Measurements from ENCODE around the gene MCRS1. TPM values are rescaled to one million over a fixed set of nuclear protein-coding genes. Genes with fewer than 3 reads are reported as not detected.

MCRS1 gene
- total and polyA plus RNA-seq, 2 experiments from 2014 or later, result 105 to 139 TPM

- peaks cover 15% of the 10 kb centered on the region for H3K27me3 Mint-ChIP-seq (ENCODE audit: insufficient read depth, low read depth, poor library complexity)
- no peaks in the 10 kb centered on the region for H3K4me1 Mint-ChIP-seq
- Histone ChIP-seq H3K4me2 (no peak overlapping the region), H4K20me1 (replicated peaks; ENCODE audit: insufficient read depth) (no peaks in the 10 kb centered on the region), H3K79me2 (replicated peaks; ENCODE audit: insufficient read depth) (no peaks in the 10 kb centered on the region), H3K36me3 (ENCODE audit: insufficient read depth) (peaks cover 7% of the 10 kb centered on the region; the same call in 1 of the 2 replicates), H3K27ac (ENCODE audit: low read depth) (no peak overlapping the region), H3K27me3 (ENCODE audit: insufficient read depth) (peaks cover 23% of the 10 kb centered on the region; the same call in 1 of the 2 replicates), H3K4me3 (no peak overlapping the region), H3F3A (replicated peaks; ENCODE audit: low read depth) (no peaks in the 10 kb centered on the region), H3K4me1 (ENCODE audit: insufficient read depth) (no peaks in the 10 kb centered on the region), H3K9me2 (ENCODE audit: insufficient read depth) (no peaks in the 10 kb centered on the region), H2AFZ (no peak overlapping the region)
- no peak for ATAC-seq
- no peak overlapping the region for H3K27ac Mint-ChIP-seq
- peaks cover 26% of the 10 kb centered on the region for H3K36me3 Mint-ChIP-seq (ENCODE audit: low read depth)
- no peak overlapping the region for H3K4me3 Mint-ChIP-seq
- no peaks in the 10 kb centered on the region for H3K9me3 Mint-ChIP-seq
- TF ChIP-seq NANOG (IDR thresholded peaks at IDR 0.05; ENCODE audit: borderline replicate concordance) (no peak), ZNF331 (CRISPR knock-in tag; IDR thresholded peaks at IDR 0.05; ENCODE audit: low read depth) (no peak), ETS1 (IDR thresholded peaks at IDR 0.05) (no peak), CREB1 (CRISPR knock-in tag; IDR thresholded peaks at IDR 0.05; ENCODE audit: low read depth) (no peak), ZNF462 (CRISPR knock-in tag; IDR thresholded peaks at IDR 0.05) (no peak), CTCF (conservative IDR thresholded peaks at IDR 0.05; ENCODE audit: low read depth in 2 of 2) (no peak), POLR2AphosphoS5 (IDR thresholded peaks at IDR 0.05; ENCODE audit: low read depth) (peak; percentile 30; the same call in 1 of the 2 replicates), STAT1 (IDR thresholded peaks at IDR 0.05; ENCODE audit: unreplicated experiment) (no peak)
- DNase-seq (ENCODE audit: low spot score), result no peak
Observed at GRCh38 chr12:49555631-49556390, 12.1 kb downstream of the MCRS1 start.
